Neural cell (in vitro differentiated cells): ENCODE data around the gene ATOSB. TPM values are rescaled to one million over a fixed set of nuclear protein-coding genes. Genes with fewer than 3 reads are reported as not detected.

Source experiments
- H2AFZ ChIP-seq: fragments of 200-600, 300-800 bp; sonication (generic), shearing (Covaris generic); 2 replicates; pipeline ENCODE4 v1.6.0; 2014; ENCODE audit warnings: low read depth, mild to moderate bottlenecking, antibody characterized with exemption, low read length, moderate library complexity
- H3F3A ChIP-seq: fragments of 200-600 bp; shearing (Covaris generic); 2 replicates; pipeline ENCODE4 v1.6.1; 2016; ENCODE audit warnings: mild to moderate bottlenecking, moderate library complexity, mixed read lengths, antibody characterized with exemption, low read length; ENCODE audit not compliant: insufficient read depth, poor library complexity, severe bottlenecking
- H3K27ac ChIP-seq: fragments of 200-600, 300-800 bp; sonication (generic), shearing (Covaris generic); 2 replicates; pipeline ENCODE4 v1.5.1; 2014; ENCODE audit warnings: mild to moderate bottlenecking, low read length, moderate library complexity
- H3K27me3 ChIP-seq: fragments of 300-800, 200-600 bp; sonication (generic), shearing (Covaris generic); 2 replicates; pipeline ENCODE4 v1.6.0; 2014; ENCODE audit warnings: mild to moderate bottlenecking, low read depth, low read length, moderate library complexity; ENCODE audit not compliant: insufficient read depth
- H3K36me3 ChIP-seq: fragments of 300-800, 200-600 bp; sonication (generic), shearing (Covaris generic); 2 replicates; pipeline ENCODE4 v1.5.1; 2014; ENCODE audit warnings: mild to moderate bottlenecking, antibody characterized with exemption, low read length, moderate library complexity; ENCODE audit not compliant: insufficient read depth
- H3K4me2 ChIP-seq: fragments of 300-800, 200-600 bp; sonication (generic), shearing (Covaris generic); 2 replicates; pipeline ENCODE4 v1.6.0; 2014; ENCODE audit warnings: mild to moderate bottlenecking, low read length
- H3K4me3 ChIP-seq: fragments of 300-800, 200-600 bp; sonication (generic), shearing (Covaris generic); 2 replicates; pipeline ENCODE4 v1.5.1; 2014; ENCODE audit warnings: mild to moderate bottlenecking, low read length, moderate library complexity
- H3K79me2 ChIP-seq: fragments of 200-600 bp; shearing (Covaris generic); replicated peaks from 2 replicates; pipeline ENCODE4 v1.6.0; 2014; ENCODE audit warnings: mild to moderate bottlenecking, low read length, moderate library complexity; ENCODE audit not compliant: insufficient read depth
- H3K9ac ChIP-seq: fragments of 300-800, 200-600 bp; sonication (generic), shearing (Covaris generic); 2 replicates; pipeline ENCODE4 v1.6.1; 2016; ENCODE audit warnings: mild to moderate bottlenecking, low read length, mixed read lengths
- H3K9me2 ChIP-seq: fragments of 200-600 bp; shearing (Covaris generic); 2 replicates; pipeline ENCODE4 v1.6.1; 2016; ENCODE audit warnings: mild to moderate bottlenecking, low read length, mixed read lengths; ENCODE audit not compliant: insufficient read depth
- H3K9me3 ChIP-seq: fragments of 200-600, 300-800 bp; sonication (generic), shearing (Covaris generic); 2 replicates; pipeline ENCODE4 v1.6.1; 2016; ENCODE audit warnings: mild to moderate bottlenecking, mixed run types, low read length, moderate library complexity, mixed read lengths
- H4K20me1 ChIP-seq: fragments of 200-600 bp; shearing (Covaris generic); 2 replicates; pipeline ENCODE4 v1.6.1; 2016; ENCODE audit warnings: mild to moderate bottlenecking, mixed run types; ENCODE audit not compliant: insufficient read depth
- EP300 ChIP-seq: fragments of 450-650 bp; conservative IDR thresholded peaks from 2 replicates; pipeline ENCODE4 v1.6.1; 2014; ENCODE audit warnings: antibody characterized with exemption, mild to moderate bottlenecking, moderate library complexity; ENCODE audit not compliant: poor library complexity, severe bottlenecking
- EZH2 ChIP-seq: fragments of 200-600, 300-800 bp; shearing (Covaris generic), sonication (generic); IDR thresholded peaks from 2 replicates; pipeline ENCODE4 v1.6.1; 2014; ENCODE audit warnings: antibody characterized with exemption, low read length, borderline replicate concordance, mild to moderate bottlenecking; ENCODE audit not compliant: insufficient read depth, poor library complexity, severe bottlenecking
- MXI1 ChIP-seq: fragments of 450-650 bp; conservative IDR thresholded peaks from 2 replicates; pipeline ENCODE4 v1.6.1; 2014; ENCODE audit warnings: antibody characterized with exemption, mild to moderate bottlenecking; ENCODE audit not compliant: poor library complexity, severe bottlenecking
- POLR2AphosphoS5 ChIP-seq: IDR thresholded peaks from 2 replicates; pipeline ENCODE4 v1.6.1; 2012
- RAD21 ChIP-seq: fragments of 450-650 bp; conservative IDR thresholded peaks from 2 replicates; pipeline ENCODE4 v1.6.1; 2014; ENCODE audit warnings: antibody characterized with exemption, mild to moderate bottlenecking, moderate library complexity
- SMC3 ChIP-seq: fragments of 450-650 bp; conservative IDR thresholded peaks from 2 replicates; pipeline ENCODE4 v1.6.1; 2014; ENCODE audit warnings: antibody characterized with exemption, mild to moderate bottlenecking, moderate library complexity; ENCODE audit not compliant: poor library complexity
- TAF1 ChIP-seq: IDR thresholded peaks from 2 replicates; pipeline ENCODE4 v1.6.1; 2012; ENCODE audit warnings: low read depth
- polyA plus RNA-seq: library from polyadenylated mRNA; depleted of rRNA; stranded (reverse); fragments of >200 nt; gene quantifications from 2 replicates; pipeline ENCODE4 v1.2.3, GENCODE V29; 2014
- TF ChIP-seq, protein P1 (sequence below): IDR thresholded peaks from 2 replicates; pipeline ENCODE4 v1.6.1; 2012; ENCODE audit warnings: borderline replicate concordance
- TF ChIP-seq, protein P2 (sequence below): fragments of 450-650 bp; IDR thresholded peaks from 2 replicates; pipeline ENCODE4 v1.5.1; 2014; ENCODE audit warnings: antibody characterized with exemption, mild to moderate bottlenecking, moderate library complexity; ENCODE audit not compliant: poor library complexity, severe bottlenecking

The ATOSB gene
- polyA plus RNA-seq, 1 donor from 2014 or later = 28.9 TPM

DNA sequence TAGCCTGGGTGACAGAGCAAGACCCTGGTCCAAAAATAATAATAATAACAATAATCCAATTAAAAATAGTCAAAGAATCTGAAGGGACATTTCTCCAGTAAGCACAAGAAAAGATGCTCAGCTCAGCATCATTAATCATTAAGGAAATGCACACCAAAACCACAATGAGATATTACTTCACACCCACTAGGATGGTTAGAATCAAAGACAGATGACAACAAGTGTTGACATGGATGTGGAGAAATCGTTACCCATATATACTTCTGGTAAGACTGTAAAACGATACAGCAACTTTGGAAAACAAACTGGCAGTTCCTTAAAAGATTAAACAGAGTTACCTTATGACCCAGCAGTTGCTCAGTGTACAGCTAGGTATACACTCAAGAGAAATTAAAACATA, 30.6 kb downstream of the ATOSB start (continued):
- TF ChIP-seq EZH2 (no peak), TAF1 (no peak)

DNA sequence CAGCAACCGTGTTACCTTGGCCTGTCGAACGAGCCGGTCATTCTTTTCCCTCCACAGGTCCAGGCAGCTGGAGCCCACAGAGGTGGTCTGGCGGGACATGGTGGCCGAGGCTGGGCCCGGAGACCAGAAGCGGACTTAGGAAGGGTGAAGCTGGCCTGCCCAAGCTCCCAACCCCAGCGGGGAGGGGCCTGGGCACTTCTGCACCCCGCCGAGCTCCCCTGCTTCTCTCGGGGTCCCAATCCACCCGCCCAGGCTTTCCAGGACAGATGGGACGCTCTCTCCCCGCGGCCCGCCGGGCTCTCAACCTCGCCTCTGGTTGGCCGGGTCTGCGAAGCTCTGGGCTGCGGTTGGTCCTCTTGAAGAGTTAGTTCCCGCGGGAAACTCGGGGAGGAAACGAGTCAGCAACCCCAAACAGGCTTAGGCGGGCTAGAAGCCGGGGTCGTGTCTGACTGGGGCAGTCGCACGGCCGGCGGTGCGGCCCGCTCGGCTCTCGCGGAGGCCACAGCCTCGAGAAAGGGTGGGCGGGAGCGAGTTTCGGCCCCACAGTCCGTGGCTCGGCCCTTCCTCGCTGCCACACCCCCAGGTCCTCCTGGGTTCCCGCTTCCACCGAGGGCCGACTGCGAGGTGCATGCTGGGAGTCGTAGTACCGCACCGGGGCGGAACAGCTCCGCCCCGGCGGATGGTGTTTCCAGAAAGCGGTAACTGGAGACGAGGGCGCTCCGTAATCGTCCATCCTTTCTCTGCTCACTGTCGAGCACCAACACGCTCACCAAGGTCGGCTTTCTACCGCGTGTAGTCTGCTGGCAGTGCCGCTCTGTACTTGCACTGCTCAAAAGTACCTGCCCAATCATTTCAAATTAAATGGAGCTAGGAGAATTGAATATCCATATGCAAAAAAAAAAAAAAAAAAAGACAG, 36.0 kb downstream of the ATOSB start, which contains the start of gene FANCG:
Gene FANCG (minus strand): TSS at position 517 of the 916 bp plus-strand sequence. CDS start 418 bp downstream, at position 99.
- no peaks in the 10 kb centered on the region for H3K9me3 ChIP-seq
- peak within 1 kb of the TSS; percentile 65 for H3K27ac ChIP-seq
- peaks cover 14% of the 10 kb centered on the region for H3K79me2 ChIP-seq
- peak within 1 kb of the TSS; percentile 54 for H3K4me2 ChIP-seq
- H3K9me2 ChIP-seq = no peaks in the 10 kb centered on the region
- peak within 1 kb of the TSS; percentile 61 for H2AFZ ChIP-seq
- no peaks in the 10 kb centered on the region for H3K36me3 ChIP-seq
- peak within 1 kb of the TSS; percentile 65 for H3K9ac ChIP-seq
- no peaks in the 10 kb centered on the region for H3K27me3 ChIP-seq
- no peaks in the 10 kb centered on the region for H3F3A ChIP-seq
- H3K4me3 ChIP-seq = peak within 1 kb of the TSS; percentile 93
- TF ChIP-seq EP300 (peak; percentile 41), TAF1 (no peak), POLR2AphosphoS5 (peak; percentile 45), MXI1 (peak; percentile 98), RAD21 (peak; percentile 28), EZH2 (no peak), SMC3 (peak; percentile 21)
- TF ChIP-seq, protein P1, sequence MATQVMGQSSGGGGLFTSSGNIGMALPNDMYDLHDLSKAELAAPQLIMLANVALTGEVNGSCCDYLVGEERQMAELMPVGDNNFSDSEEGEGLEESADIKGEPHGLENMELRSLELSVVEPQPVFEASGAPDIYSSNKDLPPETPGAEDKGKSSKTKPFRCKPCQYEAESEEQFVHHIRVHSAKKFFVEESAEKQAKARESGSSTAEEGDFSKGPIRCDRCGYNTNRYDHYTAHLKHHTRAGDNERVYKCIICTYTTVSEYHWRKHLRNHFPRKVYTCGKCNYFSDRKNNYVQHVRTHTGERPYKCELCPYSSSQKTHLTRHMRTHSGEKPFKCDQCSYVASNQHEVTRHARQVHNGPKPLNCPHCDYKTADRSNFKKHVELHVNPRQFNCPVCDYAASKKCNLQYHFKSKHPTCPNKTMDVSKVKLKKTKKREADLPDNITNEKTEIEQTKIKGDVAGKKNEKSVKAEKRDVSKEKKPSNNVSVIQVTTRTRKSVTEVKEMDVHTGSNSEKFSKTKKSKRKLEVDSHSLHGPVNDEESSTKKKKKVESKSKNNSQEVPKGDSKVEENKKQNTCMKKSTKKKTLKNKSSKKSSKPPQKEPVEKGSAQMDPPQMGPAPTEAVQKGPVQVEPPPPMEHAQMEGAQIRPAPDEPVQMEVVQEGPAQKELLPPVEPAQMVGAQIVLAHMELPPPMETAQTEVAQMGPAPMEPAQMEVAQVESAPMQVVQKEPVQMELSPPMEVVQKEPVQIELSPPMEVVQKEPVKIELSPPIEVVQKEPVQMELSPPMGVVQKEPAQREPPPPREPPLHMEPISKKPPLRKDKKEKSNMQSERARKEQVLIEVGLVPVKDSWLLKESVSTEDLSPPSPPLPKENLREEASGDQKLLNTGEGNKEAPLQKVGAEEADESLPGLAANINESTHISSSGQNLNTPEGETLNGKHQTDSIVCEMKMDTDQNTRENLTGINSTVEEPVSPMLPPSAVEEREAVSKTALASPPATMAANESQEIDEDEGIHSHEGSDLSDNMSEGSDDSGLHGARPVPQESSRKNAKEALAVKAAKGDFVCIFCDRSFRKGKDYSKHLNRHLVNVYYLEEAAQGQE = no peak
- TF ChIP-seq, protein P2, sequence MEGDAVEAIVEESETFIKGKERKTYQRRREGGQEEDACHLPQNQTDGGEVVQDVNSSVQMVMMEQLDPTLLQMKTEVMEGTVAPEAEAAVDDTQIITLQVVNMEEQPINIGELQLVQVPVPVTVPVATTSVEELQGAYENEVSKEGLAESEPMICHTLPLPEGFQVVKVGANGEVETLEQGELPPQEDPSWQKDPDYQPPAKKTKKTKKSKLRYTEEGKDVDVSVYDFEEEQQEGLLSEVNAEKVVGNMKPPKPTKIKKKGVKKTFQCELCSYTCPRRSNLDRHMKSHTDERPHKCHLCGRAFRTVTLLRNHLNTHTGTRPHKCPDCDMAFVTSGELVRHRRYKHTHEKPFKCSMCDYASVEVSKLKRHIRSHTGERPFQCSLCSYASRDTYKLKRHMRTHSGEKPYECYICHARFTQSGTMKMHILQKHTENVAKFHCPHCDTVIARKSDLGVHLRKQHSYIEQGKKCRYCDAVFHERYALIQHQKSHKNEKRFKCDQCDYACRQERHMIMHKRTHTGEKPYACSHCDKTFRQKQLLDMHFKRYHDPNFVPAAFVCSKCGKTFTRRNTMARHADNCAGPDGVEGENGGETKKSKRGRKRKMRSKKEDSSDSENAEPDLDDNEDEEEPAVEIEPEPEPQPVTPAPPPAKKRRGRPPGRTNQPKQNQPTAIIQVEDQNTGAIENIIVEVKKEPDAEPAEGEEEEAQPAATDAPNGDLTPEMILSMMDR = peak; percentile 40
- no peaks in the 10 kb centered on the region for H4K20me1 ChIP-seq

DNA sequence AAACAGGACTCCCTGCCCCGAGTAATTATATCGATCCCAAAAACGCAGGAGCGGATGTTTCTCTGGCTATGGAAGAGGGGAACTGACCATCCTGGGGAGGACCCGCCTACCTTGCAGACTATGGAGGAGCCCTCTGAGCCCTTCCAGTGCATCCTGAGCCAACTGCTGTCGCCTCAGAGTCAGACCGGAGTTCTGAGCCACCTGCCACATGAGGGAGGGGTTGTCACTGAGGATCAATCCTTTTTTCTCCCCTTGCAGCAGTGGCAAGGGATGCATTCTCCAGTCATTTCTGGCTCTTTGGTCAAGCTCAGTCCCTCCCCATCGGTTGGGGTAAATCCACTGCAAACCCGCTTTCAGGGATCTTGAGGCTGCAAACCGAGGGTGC, 36.6 kb downstream of the ATOSB start:
- Histone ChIP-seq H3F3A (no peaks in the 10 kb centered on the region), H3K36me3 (no peaks in the 10 kb centered on the region), H2AFZ (peak overlapping the region; percentile 61), H3K27ac (peak overlapping the region; percentile 65), H3K9ac (peak overlapping the region; percentile 65), H3K4me2 (peak overlapping the region; percentile 52), H3K27me3 (no peaks in the 10 kb centered on the region), H4K20me1 (no peaks in the 10 kb centered on the region), H3K9me3 (no peaks in the 10 kb centered on the region), H3K4me3 (peak overlapping the region; percentile 93), H3K79me2 (peaks cover 14% of the 10 kb centered on the region), H3K9me2 (no peaks in the 10 kb centered on the region)
- TF ChIP-seq SMC3 = no peak
- TF ChIP-seq MXI1 = no peak
- no peak for TF ChIP-seq RAD21
- no peak for TF ChIP-seq POLR2AphosphoS5
- no peak for TF ChIP-seq EZH2
- TF ChIP-seq TAF1 = no peak
- TF ChIP-seq, protein P1 = no peak
- no peak for TF ChIP-seq EP300
